ENCODE measurements around the gene MFSD6. TPM values are rescaled to one million over a fixed set of nuclear protein-coding genes. Genes with fewer than 3 reads are reported as not detected.

MFSD6 gene
- total RNA-seq, 1 donor from 2014 or later = 21.5 TPM

- DNase-seq = no peak
- H3K4me1 Mint-ChIP-seq = peaks cover 14% of the 10 kb centered on the region
- CTCF ChIA-PET = no interaction called here
- intact Hi-C loops (cut with micrococcal nuclease) = no loop called here
- H3K36me3 Mint-ChIP-seq (ENCODE audit: low read depth) = peaks cover 62% of the 10 kb centered on the region
- POLR2A ChIA-PET = no interaction called here
- no peak for ATAC-seq (ENCODE audit: low read depth)
- TF ChIP-seq, protein P1, sequence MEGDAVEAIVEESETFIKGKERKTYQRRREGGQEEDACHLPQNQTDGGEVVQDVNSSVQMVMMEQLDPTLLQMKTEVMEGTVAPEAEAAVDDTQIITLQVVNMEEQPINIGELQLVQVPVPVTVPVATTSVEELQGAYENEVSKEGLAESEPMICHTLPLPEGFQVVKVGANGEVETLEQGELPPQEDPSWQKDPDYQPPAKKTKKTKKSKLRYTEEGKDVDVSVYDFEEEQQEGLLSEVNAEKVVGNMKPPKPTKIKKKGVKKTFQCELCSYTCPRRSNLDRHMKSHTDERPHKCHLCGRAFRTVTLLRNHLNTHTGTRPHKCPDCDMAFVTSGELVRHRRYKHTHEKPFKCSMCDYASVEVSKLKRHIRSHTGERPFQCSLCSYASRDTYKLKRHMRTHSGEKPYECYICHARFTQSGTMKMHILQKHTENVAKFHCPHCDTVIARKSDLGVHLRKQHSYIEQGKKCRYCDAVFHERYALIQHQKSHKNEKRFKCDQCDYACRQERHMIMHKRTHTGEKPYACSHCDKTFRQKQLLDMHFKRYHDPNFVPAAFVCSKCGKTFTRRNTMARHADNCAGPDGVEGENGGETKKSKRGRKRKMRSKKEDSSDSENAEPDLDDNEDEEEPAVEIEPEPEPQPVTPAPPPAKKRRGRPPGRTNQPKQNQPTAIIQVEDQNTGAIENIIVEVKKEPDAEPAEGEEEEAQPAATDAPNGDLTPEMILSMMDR (IDR thresholded peaks at IDR 0.05) = no peak
- H3K9me3 Mint-ChIP-seq = no peaks in the 10 kb centered on the region
- H3K27ac Mint-ChIP-seq = no peak overlapping the region
- no peaks in the 10 kb centered on the region for H3K27me3 Mint-ChIP-seq
- no peak overlapping the region for H3K4me3 Mint-ChIP-seq
These were observed 93.7 kb downstream of the MFSD6 start for GRCh38 chr2:190501702-190502407.

- peaks cover 24% of the 10 kb centered on the region for H3K4me1 Mint-ChIP-seq
- TF ChIP-seq, protein P1 (IDR thresholded peaks at IDR 0.05) = no peak
- no peaks in the 10 kb centered on the region for H3K27me3 Mint-ChIP-seq
- peaks cover 60% of the 10 kb centered on the region for H3K36me3 Mint-ChIP-seq (ENCODE audit: low read depth)
- intact Hi-C loops (cut with micrococcal nuclease) = no loop called here
- ATAC-seq (ENCODE audit: low read depth) (no peak), DNase-seq (no peak)
- H3K27ac Mint-ChIP-seq = no peak overlapping the region
- no peaks in the 10 kb centered on the region for H3K9me3 Mint-ChIP-seq
- ChIA-PET POLR2A (no interaction called here), CTCF (no interaction called here)
- no peak overlapping the region for H3K4me3 Mint-ChIP-seq
These were observed 94.9 kb downstream of the MFSD6 start for GRCh38 chr2:190503088-190503487.

- Mint-ChIP-seq H3K4me1 (peaks cover 24% of the 10 kb centered on the region), H3K4me3 (no peak overlapping the region), H3K36me3 (ENCODE audit: low read depth) (peaks cover 56% of the 10 kb centered on the region), H3K27me3 (no peaks in the 10 kb centered on the region), H3K27ac (no peak overlapping the region), H3K9me3 (no peaks in the 10 kb centered on the region)
- DNase-seq (no peak), ATAC-seq (ENCODE audit: low read depth) (no peak)
- POLR2A ChIA-PET = interaction anchor here (1.7 kb wide), 1 partner anchor 29 kb away, joined by 5 read pairs; the partner anchor contains the start of gene NEMP2
- TF ChIP-seq, protein P1 (IDR thresholded peaks at IDR 0.05) = no peak
- intact Hi-C loops (cut with micrococcal nuclease) = no loop called here
- CTCF ChIA-PET = no interaction called here
These were observed 96.8 kb downstream of the MFSD6 start for GRCh38 chr2:190504912-190505311.

DNA sequence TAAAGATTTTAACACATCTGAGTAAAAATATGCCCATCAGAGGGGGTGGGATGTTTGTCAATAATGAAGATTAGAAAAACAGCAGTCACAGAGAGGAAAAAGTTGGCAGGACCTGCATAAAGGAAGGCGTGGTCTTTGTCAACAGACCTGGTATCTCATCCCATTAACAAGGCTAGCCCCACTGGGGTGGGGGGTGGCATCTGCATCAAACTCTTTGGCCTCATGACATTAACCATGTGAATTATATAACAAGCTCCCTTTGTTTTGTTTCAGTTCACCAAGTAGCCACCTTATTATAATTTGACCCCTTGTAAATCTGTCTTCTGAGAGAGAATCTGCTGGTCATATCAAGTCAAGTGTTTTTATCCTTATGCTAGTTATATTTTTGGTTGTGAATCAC, 97.5 kb downstream of the MFSD6 start:
- H3K36me3 Mint-ChIP-seq (ENCODE audit: low read depth) = peaks cover 57% of the 10 kb centered on the region
- peaks cover 24% of the 10 kb centered on the region for H3K4me1 Mint-ChIP-seq
- DNase-seq (no peak), ATAC-seq (ENCODE audit: low read depth) (no peak)
- H3K27ac Mint-ChIP-seq = peak overlapping the region; percentile 52
- TF ChIP-seq, protein P1 (IDR thresholded peaks at IDR 0.05) = no peak
- POLR2A ChIA-PET = no interaction called here
- H3K4me3 Mint-ChIP-seq = no peak overlapping the region
- no peaks in the 10 kb centered on the region for H3K9me3 Mint-ChIP-seq
- no peaks in the 10 kb centered on the region for H3K27me3 Mint-ChIP-seq
- intact Hi-C loops (cut with micrococcal nuclease) = no loop called here
- CTCF ChIA-PET = no interaction called here

- POLR2A ChIA-PET = interaction anchor here (0.5 to 1.2 kb wide), 2 partner anchors 26 to 1172 kb away, joined by 4 to 15 read pairs; no protein-coding TSS in a partner anchor
- Mint-ChIP-seq H3K36me3 (ENCODE audit: low read depth) (peaks cover 53% of the 10 kb centered on the region), H3K27me3 (no peaks in the 10 kb centered on the region), H3K4me3 (peak overlapping the region; percentile 45), H3K9me3 (no peaks in the 10 kb centered on the region), H3K4me1 (peaks cover 24% of the 10 kb centered on the region), H3K27ac (peak overlapping the region; percentile 61)
- TF ChIP-seq, protein P1 (IDR thresholded peaks at IDR 0.05) = no peak
- intact Hi-C loops (cut with micrococcal nuclease) = no loop called here
- DNase-seq (no peak), ATAC-seq (ENCODE audit: low read depth) (no peak)
- CTCF ChIA-PET = no interaction called here
These were observed 98.5 kb downstream of the MFSD6 start for GRCh38 chr2:190506666-190507065.
